ENCODE data around the gene SEZ6L. TPM values are rescaled to one million over a fixed set of nuclear protein-coding genes. Genes with fewer than 3 reads are reported as not detected.
A peak's percentile ranks its signal among the peaks of the same experiment; 100 is the strongest.
"Not testable (repeated sequence)": the region's sequence is repeated elsewhere in the genome, so short reads cannot be mapped to it uniquely, and the experiment has no call there.

Gene SEZ6L
- total RNA-seq, 2 donors from 2014 or later = 0.14 TPM; not detected in 1

GRCh38 chr22:26401726-26402125 lies 232.5 kb downstream of the SEZ6L start:
- no peak for ATAC-seq
- no peaks in the 10 kb centered on the region for H3K9me3 Mint-ChIP-seq
- DNase-seq (ENCODE audit: low spot score in 2 of 2) = no peak
- H3K36me3 Mint-ChIP-seq = no peaks in the 10 kb centered on the region
- peak overlapping the region in 1 of 2 donors; percentile 32 for H3K27ac Mint-ChIP-seq

DNA sequence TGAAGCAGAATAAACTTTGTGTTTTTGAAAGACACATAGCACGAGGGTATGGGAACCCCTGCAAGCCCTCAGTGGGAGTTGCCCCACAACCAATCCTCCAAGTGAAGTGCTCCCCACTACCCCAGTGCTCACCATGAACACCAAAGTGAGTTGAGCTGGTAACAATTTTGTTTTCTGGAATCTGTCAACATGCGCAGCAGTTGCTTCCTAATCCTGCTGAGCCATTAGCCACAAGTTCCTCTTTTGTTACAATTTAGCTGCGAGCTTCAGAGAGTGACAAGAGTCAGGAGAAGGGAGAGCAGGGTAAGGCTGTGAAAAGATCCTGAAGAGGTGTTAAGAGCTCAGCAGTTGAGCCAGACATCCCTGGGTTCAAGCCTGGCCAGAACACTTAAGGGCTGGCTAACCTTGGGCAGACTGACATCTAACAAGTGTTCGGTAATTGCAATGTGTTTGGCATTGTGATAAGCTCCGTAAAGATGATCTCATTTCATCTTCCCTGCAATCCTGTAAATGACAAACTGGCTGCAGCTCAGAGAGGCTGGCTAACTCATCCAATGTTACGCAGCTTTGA lies 235.7 kb downstream of the SEZ6L start:
- H3K36me3 Mint-ChIP-seq = no peaks in the 10 kb centered on the region
- ATAC-seq (no peak), DNase-seq (ENCODE audit: low spot score in 2 of 2) (no peak)
- H3K27ac Mint-ChIP-seq = peak overlapping the region; percentile 14 to 46
- no peaks in the 10 kb centered on the region for H3K9me3 Mint-ChIP-seq

GRCh38 chr22:26406118-26406517 lies 236.9 kb downstream of the SEZ6L start:
- Mint-ChIP-seq H3K27ac (no peak overlapping the region), H3K36me3 (no peaks in the 10 kb centered on the region), H3K9me3 (no peaks in the 10 kb centered on the region)
- no peak for ATAC-seq
- DNase-seq (ENCODE audit: low spot score in 2 of 2) = no peak

- not testable (repeated sequence) for ATAC-seq, H3K27ac Mint-ChIP-seq, H3K36me3 Mint-ChIP-seq
Measured at GRCh38 chr22:26408562-26409220, 239.4 kb downstream of the SEZ6L start.

DNA sequence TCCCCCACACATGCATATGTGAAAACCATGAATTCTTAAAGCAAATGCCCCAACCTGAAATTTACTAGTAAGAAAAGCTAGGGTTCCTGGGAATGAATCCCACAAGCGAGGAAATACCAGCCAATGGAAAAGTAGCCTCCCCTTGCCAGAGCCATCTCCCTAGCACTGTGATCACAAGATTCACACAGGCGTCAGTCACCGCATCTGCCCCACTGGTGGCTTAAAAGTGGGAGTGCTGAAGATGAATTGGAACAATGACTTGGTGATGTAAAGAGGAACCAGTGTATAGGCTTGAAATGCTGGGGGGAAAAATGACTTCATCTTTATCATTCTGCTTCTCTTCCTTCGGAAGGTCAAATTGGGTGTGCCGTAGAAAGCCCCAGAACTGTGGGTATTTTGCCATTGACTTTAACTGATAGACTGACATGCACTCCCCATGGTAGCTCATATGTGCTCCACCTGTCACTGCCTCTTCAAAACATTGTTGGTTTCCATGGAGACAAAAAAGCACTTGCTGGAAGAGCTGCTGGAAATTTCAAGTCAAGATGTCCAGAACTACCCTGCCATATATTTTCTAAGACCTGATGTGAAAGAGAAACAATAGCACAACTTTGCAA lies 240.6 kb downstream of the SEZ6L start:
- DNase-seq (ENCODE audit: low spot score in 2 of 2) (no peak), ATAC-seq (no peak)
- H3K36me3 Mint-ChIP-seq = no peaks in the 10 kb centered on the region
- H3K27ac Mint-ChIP-seq = no peak overlapping the region
- H3K9me3 Mint-ChIP-seq = no peaks in the 10 kb centered on the region

More at GRCh38 chr22:26408562-26409220, 239.4 kb downstream of the SEZ6L start:
- DNase-seq (ENCODE audit: low spot score in 2 of 2); H3K9me3 Mint-ChIP-seq: not testable (repeated sequence)

DNA sequence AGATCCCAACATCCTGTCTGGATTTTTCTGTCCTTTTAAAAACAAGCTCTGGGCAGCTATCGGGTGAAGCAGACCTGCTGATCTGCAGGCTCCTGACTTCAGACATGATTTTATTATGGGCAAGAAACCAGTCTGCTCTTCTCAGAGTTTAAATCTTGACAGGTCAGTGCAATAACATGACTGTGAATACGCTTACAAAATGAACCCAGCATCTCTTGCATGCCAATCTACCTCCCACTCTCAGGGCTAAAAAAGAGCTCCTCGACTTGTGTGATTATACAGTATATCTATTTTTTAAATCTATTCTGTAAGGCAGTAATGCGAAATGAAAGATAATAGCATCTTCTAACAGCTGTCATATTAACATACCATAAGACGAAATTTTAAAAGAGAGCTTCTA lies 241.1 kb downstream of the SEZ6L start:
- Mint-ChIP-seq H3K36me3 (no peaks in the 10 kb centered on the region), H3K27ac (no peak overlapping the region), H3K9me3 (no peaks in the 10 kb centered on the region)
- DNase-seq (ENCODE audit: low spot score in 2 of 2) (no peak), ATAC-seq (no peak)

DNA sequence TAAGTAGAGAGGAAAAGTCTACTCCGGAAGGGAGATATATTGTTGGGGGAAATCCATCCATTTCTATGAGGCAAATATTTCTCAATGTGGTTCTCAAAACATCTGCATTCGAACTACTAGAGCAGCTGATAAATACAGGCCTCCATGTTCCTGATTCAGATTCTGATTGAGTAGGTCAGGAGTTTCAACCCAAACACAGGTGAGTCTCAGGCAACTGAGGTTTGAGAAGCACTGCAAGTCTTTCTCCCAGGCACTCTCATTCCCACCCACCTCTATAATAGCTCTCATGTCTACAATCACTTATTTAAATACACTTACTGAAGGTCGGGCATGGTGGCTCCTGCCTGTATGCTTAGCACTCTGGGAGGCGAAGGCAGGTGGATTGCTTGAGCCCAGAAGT lies 245.1 kb downstream of the SEZ6L start:
- Mint-ChIP-seq H3K9me3 (no peaks in the 10 kb centered on the region), H3K36me3 (no peaks in the 10 kb centered on the region), H3K27ac (no peak overlapping the region)
- ATAC-seq (peak in 1 of 2 donors; percentile 20), DNase-seq (ENCODE audit: low spot score in 2 of 2) (no peak)

GRCh38 chr22:26416256-26416655 lies 247.0 kb downstream of the SEZ6L start:
- H3K9me3 Mint-ChIP-seq = no peaks in the 10 kb centered on the region
- H3K36me3 Mint-ChIP-seq = no peaks in the 10 kb centered on the region
- no peak for DNase-seq (ENCODE audit: low spot score in 2 of 2)
- no peak for ATAC-seq
- H3K27ac Mint-ChIP-seq = no peak overlapping the region

GRCh38 chr22:26416670-26417276 lies 247.5 kb downstream of the SEZ6L start:
- no peak for ATAC-seq
- no peaks in the 10 kb centered on the region for H3K36me3 Mint-ChIP-seq
- H3K27ac Mint-ChIP-seq = no peak overlapping the region
- DNase-seq (ENCODE audit: low spot score in 2 of 2) = no peak
- H3K9me3 Mint-ChIP-seq = no peaks in the 10 kb centered on the region

GRCh38 chr22:26417406-26417805 lies 248.1 kb downstream of the SEZ6L start:
- no peak for DNase-seq (ENCODE audit: low spot score in 2 of 2)
- Mint-ChIP-seq H3K27ac (no peak overlapping the region), H3K9me3 (no peaks in the 10 kb centered on the region), H3K36me3 (no peaks in the 10 kb centered on the region)
- no peak for ATAC-seq

GRCh38 chr22:26418620-26419019 lies 249.4 kb downstream of the SEZ6L start:
- H3K27ac Mint-ChIP-seq = no peak overlapping the region
- no peaks in the 10 kb centered on the region for H3K9me3 Mint-ChIP-seq
- ATAC-seq (no peak), DNase-seq (ENCODE audit: low spot score in 2 of 2) (no peak)
- no peaks in the 10 kb centered on the region for H3K36me3 Mint-ChIP-seq

DNA sequence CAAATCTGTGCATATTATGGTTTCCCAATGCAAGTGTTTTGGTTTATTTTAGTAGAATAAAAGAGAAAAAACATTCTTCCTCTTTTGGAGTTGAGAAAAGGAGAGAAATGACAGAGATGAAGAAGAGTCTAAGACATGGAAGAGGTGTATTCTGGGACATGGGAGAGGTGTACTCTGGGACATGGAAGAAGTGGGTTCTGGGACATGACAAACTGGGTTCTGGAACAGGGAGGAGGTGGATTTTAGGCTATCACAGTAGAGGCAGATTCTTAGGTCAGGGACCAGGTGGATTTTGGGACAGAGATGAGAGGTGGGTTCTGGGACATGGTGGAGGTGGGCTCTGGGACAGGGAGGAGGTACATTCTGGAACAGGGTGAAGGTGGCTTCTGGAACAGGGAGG lies 257.7 kb downstream of the SEZ6L start:
- H3K36me3 Mint-ChIP-seq = peaks cover 0 to 11% of the 10 kb centered on the region in 2 donors
- H3K27ac Mint-ChIP-seq = peak overlapping the region; percentile 4 to 94
- DNase-seq (ENCODE audit: low spot score in 2 of 2) (no peak), ATAC-seq (no peak)
- H3K9me3 Mint-ChIP-seq = no peaks in the 10 kb centered on the region

GRCh38 chr22:26428515-26429457 lies 259.5 kb downstream of the SEZ6L start, which contains the start of gene ASPHD2:
Gene ASPHD2, plus strand, starts transcription at chr22:26429260. Its CDS starts 4,356 bp downstream, at chr22:26433616.
- ATAC-seq = peak; percentile 86 to 87
- Mint-ChIP-seq H3K36me3 (peaks cover 3 to 20% of the 10 kb centered on the region in 2 donors), H3K9me3 (no peaks in the 10 kb centered on the region)

GRCh38 chr22:26429458-26430286 lies 260.4 kb downstream of the SEZ6L start:
- no peak for DNase-seq (ENCODE audit: low spot score in 2 of 2)
- no peaks in the 10 kb centered on the region for H3K9me3 Mint-ChIP-seq
- ATAC-seq = no peak
- peak overlapping the region; percentile 40 to 86 for H3K27ac Mint-ChIP-seq
- peaks cover 10 to 29% of the 10 kb centered on the region in 2 donors for H3K36me3 Mint-ChIP-seq

More at GRCh38 chr22:26428515-26429457, 259.5 kb downstream of the SEZ6L start, which contains the start of gene ASPHD2:
- peak within 1 kb of the TSS; percentile 94 to 99 for H3K27ac Mint-ChIP-seq
- DNase-seq (ENCODE audit: low spot score in 2 of 2) = peak; percentile 78 to 79

- Mint-ChIP-seq H3K27ac (peak overlapping the region; percentile 40 to 86), H3K36me3 (peaks cover 19 to 37% of the 10 kb centered on the region in 2 donors), H3K9me3 (no peaks in the 10 kb centered on the region)
- ATAC-seq (peak in 1 of 2 donors; percentile 10), DNase-seq (ENCODE audit: low spot score in 2 of 2) (peak in 1 of 2 donors; percentile 17)
Measured at GRCh38 chr22:26430600-26430999, 261.3 kb downstream of the SEZ6L start.
